LNCaP clone FGC (cell line): ENCODE results near the gene COX5A.
A peak's percentile ranks its signal among the peaks of the same experiment; 100 is the strongest.
"Not testable (repeated sequence)": the region's sequence is repeated elsewhere in the genome, so short reads cannot be mapped to it uniquely, and the experiment has no call there.

Source experiments
- DNase-seq: peaks from one replicate; pipeline ENCODE4 v3.0.0-alpha.2; 2011; ENCODE audit warnings: low read depth
- H3K4me3 ChIP-seq: 2 replicates; pipeline ENCODE4 v1.5.1; 2011; ENCODE audit warnings: mild to moderate bottlenecking, low read depth, low read length, control low read depth
- TF ChIP-seq, protein P1 (sequence below): IDR thresholded peaks from 2 replicates; pipeline ENCODE4 v1.5.1; 2012; ENCODE audit warnings: mild to moderate bottlenecking; ENCODE audit not compliant: control insufficient read depth, insufficient read depth; ENCODE audit errors: extremely low read depth

Gene COX5A

GRCh38 chr15:74937272-74937589 is 642 bp downstream of the COX5A start:
- TF ChIP-seq, protein P1, sequence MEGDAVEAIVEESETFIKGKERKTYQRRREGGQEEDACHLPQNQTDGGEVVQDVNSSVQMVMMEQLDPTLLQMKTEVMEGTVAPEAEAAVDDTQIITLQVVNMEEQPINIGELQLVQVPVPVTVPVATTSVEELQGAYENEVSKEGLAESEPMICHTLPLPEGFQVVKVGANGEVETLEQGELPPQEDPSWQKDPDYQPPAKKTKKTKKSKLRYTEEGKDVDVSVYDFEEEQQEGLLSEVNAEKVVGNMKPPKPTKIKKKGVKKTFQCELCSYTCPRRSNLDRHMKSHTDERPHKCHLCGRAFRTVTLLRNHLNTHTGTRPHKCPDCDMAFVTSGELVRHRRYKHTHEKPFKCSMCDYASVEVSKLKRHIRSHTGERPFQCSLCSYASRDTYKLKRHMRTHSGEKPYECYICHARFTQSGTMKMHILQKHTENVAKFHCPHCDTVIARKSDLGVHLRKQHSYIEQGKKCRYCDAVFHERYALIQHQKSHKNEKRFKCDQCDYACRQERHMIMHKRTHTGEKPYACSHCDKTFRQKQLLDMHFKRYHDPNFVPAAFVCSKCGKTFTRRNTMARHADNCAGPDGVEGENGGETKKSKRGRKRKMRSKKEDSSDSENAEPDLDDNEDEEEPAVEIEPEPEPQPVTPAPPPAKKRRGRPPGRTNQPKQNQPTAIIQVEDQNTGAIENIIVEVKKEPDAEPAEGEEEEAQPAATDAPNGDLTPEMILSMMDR = no peak
- peak overlapping the region; percentile 87 for H3K4me3 ChIP-seq
- DNase-seq = no peak

DNA sequence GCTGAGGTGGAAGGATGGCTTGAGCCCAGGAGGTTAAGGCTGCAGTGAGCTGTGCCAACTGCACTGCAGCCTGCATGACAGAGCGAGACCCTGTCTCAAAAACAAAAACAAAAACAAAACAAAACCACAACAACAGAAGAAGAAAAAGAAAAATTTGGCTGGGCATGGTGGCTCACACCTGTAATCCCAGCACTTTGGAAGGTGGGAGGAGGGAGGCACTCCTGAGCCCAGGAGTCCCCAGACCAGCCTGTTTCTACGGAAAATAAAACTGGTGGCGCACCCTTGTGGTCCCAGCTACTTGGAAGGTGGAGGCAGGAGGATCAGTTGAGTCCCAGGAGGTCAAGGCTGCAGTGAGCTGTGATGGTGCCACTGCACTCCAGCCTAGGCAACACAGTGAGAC is 2.7 kb downstream of the COX5A start:
- TF ChIP-seq, protein P1 = peak; percentile 9; the same call in 1 of the 2 replicates
- DNase-seq, H3K4me3 ChIP-seq: not testable (repeated sequence)

DNA sequence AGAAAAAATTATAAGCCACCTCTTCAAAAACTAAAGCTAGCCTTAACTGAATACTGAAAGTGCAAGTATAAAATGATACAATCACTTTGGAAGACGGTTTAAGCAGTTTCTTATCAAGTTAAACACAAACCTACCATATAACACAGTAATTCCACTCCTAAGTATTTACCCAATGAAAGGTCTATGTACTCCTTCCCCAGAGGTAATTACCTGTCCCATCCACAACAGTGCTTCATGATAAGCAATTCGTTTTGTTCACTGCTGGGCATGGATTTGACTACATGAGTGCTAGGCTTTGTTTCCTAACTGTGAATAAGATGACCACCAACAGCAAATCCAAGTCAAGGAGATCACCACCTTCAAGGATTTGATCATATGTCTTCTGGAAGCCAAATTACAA is 4.3 kb downstream of the COX5A start:
- TF ChIP-seq, protein P1 = no peak
- no peak overlapping the region for H3K4me3 ChIP-seq

DNA sequence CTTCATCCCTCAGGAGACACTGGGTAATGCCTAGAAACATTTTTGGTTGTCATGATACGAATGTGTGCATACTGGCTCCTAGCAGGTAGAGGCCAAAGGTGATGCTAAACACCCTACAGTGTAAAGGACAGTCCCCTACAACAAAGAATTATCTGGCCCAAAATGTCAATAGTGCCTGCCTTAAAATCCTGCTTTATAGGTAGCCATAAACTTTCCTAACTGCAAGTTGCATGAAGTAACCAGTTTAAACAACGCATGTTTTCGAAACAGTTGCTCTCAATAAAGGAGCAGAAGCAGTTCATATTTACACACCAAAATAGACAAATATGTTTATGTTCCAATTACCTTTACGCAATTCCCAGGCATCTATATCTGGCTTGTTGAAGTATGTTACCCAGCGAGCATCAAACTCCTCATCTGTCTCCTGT is 9.1 kb downstream of the COX5A start:
- DNase-seq = peak; percentile 74
- H3K4me3 ChIP-seq = no peak overlapping the region
- TF ChIP-seq, protein P1 = no peak

More for the DNA sequence above, 4.3 kb downstream of the COX5A start:
- no peak for DNase-seq

DNA sequence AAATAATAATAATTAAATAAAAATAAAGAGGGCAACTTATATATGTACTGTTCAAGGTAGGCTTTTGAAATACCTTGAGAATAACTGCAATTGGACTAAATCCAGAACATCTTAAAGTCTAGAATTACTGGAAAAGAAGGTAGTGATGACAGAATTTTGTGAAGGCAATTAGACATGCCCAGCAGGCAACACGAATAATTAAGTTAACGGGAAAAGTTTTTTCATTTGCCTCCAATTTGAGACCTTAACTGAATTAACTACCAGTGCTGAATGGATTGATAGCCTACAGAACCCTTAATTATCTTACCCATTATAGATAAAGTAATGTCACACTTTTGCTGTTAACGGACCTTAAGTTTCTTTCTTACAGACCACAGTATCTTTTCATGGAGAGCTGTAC is 13.3 kb downstream of the COX5A start:
- TF ChIP-seq, protein P1 = no peak
- no peak for DNase-seq
- no peak overlapping the region for H3K4me3 ChIP-seq

- TF ChIP-seq, protein P1 = no peak
- H3K4me3 ChIP-seq = no peak overlapping the region
- no peak for DNase-seq
These were observed 17.4 kb downstream of the COX5A start for GRCh38 chr15:74920456-74920855.

DNA sequence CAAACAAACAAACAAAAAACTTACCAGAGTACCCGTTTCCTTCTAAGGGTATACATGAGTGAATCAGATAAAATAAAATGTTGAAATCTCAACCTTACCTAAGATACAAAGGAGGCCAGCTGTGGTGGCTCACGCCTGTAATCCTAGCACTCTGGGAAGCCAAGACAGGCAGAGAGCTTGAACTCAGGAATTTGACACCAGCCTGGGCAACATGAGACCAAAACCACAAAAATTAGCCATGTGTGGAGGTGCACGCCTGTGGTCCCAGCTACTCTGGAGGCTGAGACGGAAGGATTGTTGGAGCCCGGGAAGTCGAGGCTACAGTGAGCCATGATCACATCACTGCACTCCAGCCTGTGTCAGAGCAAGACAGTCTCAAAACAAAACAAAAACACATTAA is 20.2 kb downstream of the COX5A start:
- no peak for DNase-seq
- TF ChIP-seq, protein P1 = no peak
- H3K4me3 ChIP-seq = no peak overlapping the region

GRCh38 chr15:74913799-74914198 is 24.1 kb downstream of the COX5A start:
- not testable (repeated sequence) for H3K4me3 ChIP-seq, DNase-seq
